Vagina (tissue), 2 donors: Measurements from ENCODE around the gene LRRC51. TPM values are rescaled to one million over a fixed set of nuclear protein-coding genes. Genes with fewer than 3 reads are reported as not detected.

ENCODE experiments used
- DNase-seq, 2 donors: peaks; one replicate each; pipeline ENCODE4 v3.0.0-alpha.2; 2017; ENCODE audit errors: extremely low spot score in 2 of 2
- H3K27ac ChIP-seq: fragments of 200-600 bp; sonication (generic); one replicate; pipeline ENCODE4 v1.5.1; 2019
- H3K27me3 ChIP-seq: fragments of 200-600 bp; sonication (generic); one replicate; pipeline ENCODE4 v1.5.1; 2019
- H3K36me3 ChIP-seq, 2 donors: fragments of 200-600 bp; sonication (generic); one replicate each; pipeline ENCODE4 v1.5.1; 2017 to 2019
- H3K4me1 ChIP-seq: fragments of 200-600 bp; sonication (generic); one replicate; pipeline ENCODE4 v1.5.1; 2019
- H3K4me3 ChIP-seq, 2 donors: fragments of 200-600 bp; sonication (generic); 1 replicate in 1 of 2; 2 replicates in 1 of 2; pipeline ENCODE4 v1.5.1; 2016 to 2019
- H3K9me3 ChIP-seq: fragments of 200-600 bp; sonication (generic); one replicate; pipeline ENCODE4 v1.5.1; 2019
- CTCF ChIP-seq, 3 experiments: fragments of 450-650 bp in 2 of 3; fragments of 200-600 bp in 1 of 3; sonication (generic) in 1 of 3; IDR thresholded peaks; one replicate each; pipeline ENCODE4 v1.5.1; 2017 to 2019; ENCODE audit warnings: antibody characterized with exemption in 3 of 3, mild to moderate bottlenecking in 2 of 3, moderate library complexity in 2 of 3
- POLR2A ChIP-seq, 2 donors: fragments of 450-650 bp; IDR thresholded peaks; one replicate each; pipeline ENCODE4 v1.6.1; 2017; ENCODE audit warnings: antibody characterized with exemption in 2 of 2, mild to moderate bottlenecking in 2 of 2, moderate library complexity in 2 of 2
- POLR2AphosphoS5 ChIP-seq, 2 donors: sonication (generic); formaldehyde crosslinking; IDR thresholded peaks; one replicate each; pipeline ENCODE4 v1.9.0; 2017; ENCODE audit warnings: antibody characterized with exemption in 2 of 2, mild to moderate bottlenecking in 2 of 2, low read depth in 1 of 2; ENCODE audit not compliant: insufficient read depth in 1 of 2
- intact Hi-C: fragments of 100-400 bp; cut with DNase I; formaldehyde crosslinking; loops from one replicate; pipeline ENCODE4 v1.15.1; 2023
- total RNA-seq: library from RNA; depleted of rRNA; stranded (reverse); fragments of >200 nt; gene quantifications from one replicate; pipeline ENCODE4 v1.2.3, GENCODE V29; 2016

LRRC51 gene
- total RNA-seq = 5.6 TPM

- Histone ChIP-seq H3K4me1 (peaks cover 30% of the 10 kb centered on the region), H3K36me3 (peaks cover 0 to 4% of the 10 kb centered on the region in 2 donors)
- intact Hi-C loops = loop anchor here (2.0 kb wide), 1 partner anchor 40 kb away; no protein-coding TSS in a partner anchor
Observed at GRCh38 chr11:72080326-72081183, at the start of gene LRRC51, which contains the start of gene NUMA1. TSS of gene LRRC51 (plus strand) at chr11:72080850. CDS start at chr11:72089084, 8,234 bp downstream. TSS of gene NUMA1 (minus strand) at chr11:72080542. CDS start at chr11:72035943, 44,599 bp downstream.

GRCh38 chr11:72036687-72037086, 44.0 kb upstream of the LRRC51 start:
- Histone ChIP-seq H3K4me1 (peaks cover 85% of the 10 kb centered on the region), H3K36me3 (peaks cover 3 to 28% of the 10 kb centered on the region in 2 donors), H3K27me3 (no peaks in the 10 kb centered on the region), H3K9me3 (no peaks in the 10 kb centered on the region), H3K27ac (peak overlapping the region; percentile 39), H3K4me3 (no peak overlapping the region)
- intact Hi-C loops = no loop called here
- no peak for DNase-seq
- TF ChIP-seq POLR2A (IDR thresholded peaks at IDR 0.05) = no peak
- no peak for TF ChIP-seq POLR2AphosphoS5 (IDR thresholded peaks at IDR 0.05; ENCODE audit: insufficient read depth in 1 of 2, low read depth in 1 of 2)
- TF ChIP-seq CTCF (IDR thresholded peaks at IDR 0.05) = no peak

More at GRCh38 chr11:72080326-72081183, at the start of gene LRRC51, which contains the start of gene NUMA1:
- peak within 1 kb of the TSS; percentile 91 for H3K27ac ChIP-seq
- DNase-seq = peak; percentile 100
- no peaks in the 10 kb centered on the region for H3K9me3 ChIP-seq
- no peaks in the 10 kb centered on the region for H3K27me3 ChIP-seq
- H3K4me3 ChIP-seq = peak within 1 kb of the TSS; percentile 68 to 75
- TF ChIP-seq POLR2A (IDR thresholded peaks at IDR 0.05) (peak in 1 of 2 donors; percentile 61), CTCF (IDR thresholded peaks at IDR 0.05) (no peak), POLR2AphosphoS5 (IDR thresholded peaks at IDR 0.05; ENCODE audit: insufficient read depth in 1 of 2, low read depth in 1 of 2) (peak; percentile 96 to 98)

- Histone ChIP-seq H3K4me3 (peak overlapping the region; percentile 65 to 68), H3K9me3 (no peaks in the 10 kb centered on the region), H3K36me3 (peaks cover 3 to 28% of the 10 kb centered on the region in 2 donors), H3K27me3 (no peaks in the 10 kb centered on the region), H3K4me1 (peaks cover 86% of the 10 kb centered on the region), H3K27ac (peak overlapping the region; percentile 96)
- intact Hi-C loops = no loop called here
- no peak for DNase-seq
- no peak for TF ChIP-seq CTCF (IDR thresholded peaks at IDR 0.05)
- TF ChIP-seq POLR2AphosphoS5 (IDR thresholded peaks at IDR 0.05; ENCODE audit: insufficient read depth in 1 of 2, low read depth in 1 of 2) = no peak
- no peak for TF ChIP-seq POLR2A (IDR thresholded peaks at IDR 0.05)
Observed at GRCh38 chr11:72037554-72038311, 42.9 kb upstream of the LRRC51 start.

- DNase-seq = no peak
Observed at GRCh38 chr11:72038491-72038890, 42.2 kb upstream of the LRRC51 start.

More at GRCh38 chr11:72038491-72038890, 42.2 kb upstream of the LRRC51 start:
- peaks cover 83% of the 10 kb centered on the region for H3K4me1 ChIP-seq
- H3K27ac ChIP-seq = peak overlapping the region; percentile 96
- no peaks in the 10 kb centered on the region for H3K9me3 ChIP-seq
- TF ChIP-seq CTCF (IDR thresholded peaks at IDR 0.05) (no peak), POLR2AphosphoS5 (IDR thresholded peaks at IDR 0.05; ENCODE audit: insufficient read depth in 1 of 2, low read depth in 1 of 2) (peak in 1 of 2 donors; percentile 89), POLR2A (IDR thresholded peaks at IDR 0.05) (peak in 1 of 2 donors; percentile 66)
- peak overlapping the region; percentile 65 to 68 for H3K4me3 ChIP-seq
- peaks cover 3 to 21% of the 10 kb centered on the region in 2 donors for H3K36me3 ChIP-seq
- no peaks in the 10 kb centered on the region for H3K27me3 ChIP-seq
- intact Hi-C loops = no loop called here
